NT2/D1 (cell line): ENCODE results near the gene PTPN14.

ENCODE experiments used
- SUZ12 ChIP-seq: IDR thresholded peaks from 2 replicates; pipeline ENCODE4 v1.6.1; 2011; ENCODE audit not compliant: insufficient read length, insufficient read depth; ENCODE audit errors: extremely low read depth
- YY1 ChIP-seq: IDR thresholded peaks from 2 replicates; pipeline ENCODE4 v1.6.1; 2011; ENCODE audit not compliant: insufficient read length, insufficient read depth
- ZNF274 ChIP-seq: IDR thresholded peaks from 2 replicates; pipeline ENCODE4 v1.6.1; 2011; ENCODE audit warnings: mild to moderate bottlenecking, low read depth, low read length

DNA sequence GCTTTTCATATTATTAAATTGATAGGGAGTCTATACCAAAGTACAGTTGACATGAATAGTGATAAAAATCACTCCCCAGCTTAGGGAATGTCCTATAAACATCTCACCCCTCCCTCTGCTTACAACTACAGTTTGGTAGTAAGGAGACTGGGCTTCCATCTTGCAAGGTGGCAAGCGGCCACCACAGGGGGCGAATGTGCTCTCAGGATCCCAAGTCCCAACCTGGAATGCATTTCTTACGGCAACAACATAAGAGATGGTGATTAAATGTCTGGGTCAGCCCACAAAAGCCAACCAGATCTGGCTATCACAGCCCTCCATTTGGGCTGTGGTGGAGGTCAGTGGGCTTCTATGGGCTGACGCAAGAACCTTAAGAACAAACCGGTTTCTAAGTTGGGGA, 202.4 kb downstream of the PTPN14 start:
- TF ChIP-seq YY1 (no peak), ZNF274 (no peak), SUZ12 (no peak)
